ENCODE data around the gene REM2. TPM values are rescaled to one million over a fixed set of nuclear protein-coding genes. Genes with fewer than 3 reads are reported as not detected.
"Not testable (repeated sequence)": the region's sequence is repeated elsewhere in the genome, so short reads cannot be mapped to it uniquely, and the experiment has no call there.

REM2 gene
- total RNA-seq, 2 donors from 2014 or later, result 0.93 to 1.1 TPM

GRCh38 chr14:22900081-22900799, 17.2 kb downstream of the REM2 start:
- ATAC-seq (peak; percentile 38 to 70), DNase-seq (ENCODE audit: low spot score in 2 of 2) (peak in 1 of 2 donors; percentile 48)
- Mint-ChIP-seq H3K27ac (peak overlapping the region; percentile 5 to 28), H3K9me3 (no peaks in the 10 kb centered on the region), H3K36me3 (peaks cover 9 to 20% of the 10 kb centered on the region in 2 donors)

- H3K27ac Mint-ChIP-seq, result peak overlapping the region; percentile 38 to 73
- no peaks in the 10 kb centered on the region for H3K9me3 Mint-ChIP-seq
- DNase-seq (ENCODE audit: low spot score in 2 of 2), result no peak
- ATAC-seq, result no peak
- H3K36me3 Mint-ChIP-seq, result peaks cover 24 to 28% of the 10 kb centered on the region in 2 donors
These were observed 18.8 kb downstream of the REM2 start for GRCh38 chr14:22901799-22902198.

GRCh38 chr14:22903742-22904087, 20.7 kb downstream of the REM2 start:
- H3K36me3 Mint-ChIP-seq, result peaks cover 24 to 28% of the 10 kb centered on the region in 2 donors
- H3K27ac Mint-ChIP-seq, result peak overlapping the region in 1 of 2 donors; percentile 33

DNA sequence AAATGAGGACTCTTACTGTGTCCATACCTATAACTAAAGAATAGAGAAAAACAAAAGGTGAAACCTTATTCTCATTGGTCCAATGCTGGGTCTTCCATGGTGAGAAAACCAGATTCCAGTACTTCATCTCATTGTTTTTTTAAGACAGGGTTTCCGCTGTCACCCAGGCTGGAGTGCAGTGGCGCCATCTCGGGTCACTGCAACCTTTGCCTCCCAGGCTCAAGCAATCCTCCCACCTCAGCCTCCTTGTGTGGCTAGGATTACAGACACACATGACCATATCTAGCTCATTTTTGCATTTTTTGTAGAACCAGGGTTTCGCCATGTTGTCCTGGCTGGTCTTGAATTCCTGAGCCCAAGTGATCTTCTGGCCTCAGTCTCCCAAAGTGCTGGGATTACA, 22.6 kb downstream of the REM2 start:
- ATAC-seq, result no peak
- peak overlapping the region in 1 of 2 donors; percentile 5 for H3K27ac Mint-ChIP-seq

More at GRCh38 chr14:22903742-22904087, 20.7 kb downstream of the REM2 start:
- ATAC-seq, result no peak
- H3K9me3 Mint-ChIP-seq, result no peaks in the 10 kb centered on the region
- DNase-seq (ENCODE audit: low spot score in 2 of 2), result no peak

GRCh38 chr14:22906073-22906472, 23.1 kb downstream of the REM2 start:
- Mint-ChIP-seq H3K27ac (peak overlapping the region in 1 of 2 donors; percentile 5), H3K36me3 (peaks cover 31 to 35% of the 10 kb centered on the region in 2 donors)

More for the DNA sequence above, 22.6 kb downstream of the REM2 start:
- DNase-seq (ENCODE audit: low spot score in 2 of 2), result no peak
- Mint-ChIP-seq H3K36me3 (peaks cover 31 to 37% of the 10 kb centered on the region in 2 donors), H3K9me3 (no peaks in the 10 kb centered on the region)

GRCh38 chr14:22907429-22907828, 24.4 kb downstream of the REM2 start:
- Mint-ChIP-seq H3K27ac (no peak overlapping the region), H3K9me3 (no peaks in the 10 kb centered on the region), H3K36me3 (peaks cover 31 to 40% of the 10 kb centered on the region in 2 donors)
- DNase-seq (ENCODE audit: low spot score in 2 of 2), result no peak
- no peak for ATAC-seq

More at GRCh38 chr14:22906073-22906472, 23.1 kb downstream of the REM2 start:
- ATAC-seq (no peak), DNase-seq (ENCODE audit: low spot score in 2 of 2) (no peak)
- no peaks in the 10 kb centered on the region for H3K9me3 Mint-ChIP-seq

DNA sequence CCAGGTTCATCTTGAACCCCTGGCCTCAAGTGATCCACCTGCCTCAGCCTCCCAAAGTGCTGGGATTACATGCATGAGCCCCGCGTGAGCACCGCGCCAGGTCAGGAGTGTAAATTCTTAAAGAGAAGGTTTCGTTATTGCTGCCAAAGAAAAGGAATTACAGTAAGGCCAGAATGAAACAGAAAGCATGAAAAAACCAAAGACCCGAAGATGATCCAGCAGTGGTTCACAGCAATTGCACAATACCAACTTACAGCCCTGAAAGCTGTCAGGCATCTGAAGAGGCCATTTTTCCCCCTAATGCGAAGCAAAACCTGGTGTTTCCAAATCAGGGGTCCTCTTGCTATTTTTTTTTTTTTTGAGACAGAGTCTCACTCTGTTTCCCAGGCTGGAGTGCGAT, 25.6 kb downstream of the REM2 start:
- Mint-ChIP-seq H3K36me3 (peaks cover 31 to 45% of the 10 kb centered on the region in 2 donors), H3K27ac (no peak overlapping the region), H3K9me3 (no peaks in the 10 kb centered on the region)
- DNase-seq (ENCODE audit: low spot score in 2 of 2) (no peak), ATAC-seq (no peak)

GRCh38 chr14:22910916-22911315, 27.9 kb downstream of the REM2 start:
- ATAC-seq (peak; percentile 48 to 54), DNase-seq (ENCODE audit: low spot score in 2 of 2) (no peak)
- peak overlapping the region in 1 of 2 donors; percentile 9 for H3K27ac Mint-ChIP-seq
- no peaks in the 10 kb centered on the region for H3K9me3 Mint-ChIP-seq
- peaks cover 15 to 44% of the 10 kb centered on the region in 2 donors for H3K36me3 Mint-ChIP-seq

DNA sequence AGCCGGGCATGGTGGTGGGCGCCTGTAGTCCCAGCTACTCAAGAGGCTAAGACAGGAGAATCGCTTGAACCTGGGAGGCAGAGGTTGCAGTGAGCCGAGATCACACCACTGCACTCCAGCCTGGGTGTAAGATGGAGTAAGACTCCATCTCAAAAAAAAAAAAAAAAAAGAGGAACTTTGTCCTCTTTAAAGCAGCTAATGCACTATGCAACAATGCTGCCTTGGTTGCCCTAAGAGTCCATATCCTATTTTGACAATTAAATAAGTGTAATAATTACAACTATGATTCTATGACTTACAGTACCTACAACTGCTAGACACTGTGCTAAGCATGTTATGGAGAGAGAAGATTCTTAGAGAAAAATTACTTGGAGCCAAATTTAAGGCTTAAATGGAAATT, 31.8 kb downstream of the REM2 start:
- not testable (repeated sequence) for H3K27ac Mint-ChIP-seq; DNase-seq (ENCODE audit: low spot score in 2 of 2); H3K9me3 Mint-ChIP-seq; ATAC-seq
- H3K36me3 Mint-ChIP-seq, result peaks cover 16 to 47% of the 10 kb centered on the region in 2 donors

GRCh38 chr14:22915886-22916521, 33.0 kb downstream of the REM2 start:
- DNase-seq (ENCODE audit: low spot score in 2 of 2) (no peak), ATAC-seq (no peak)
- H3K27ac Mint-ChIP-seq, result peak overlapping the region in 1 of 2 donors; percentile 89
- H3K36me3 Mint-ChIP-seq, result peaks cover 18 to 47% of the 10 kb centered on the region in 2 donors
- H3K9me3 Mint-ChIP-seq, result no peaks in the 10 kb centered on the region

DNA sequence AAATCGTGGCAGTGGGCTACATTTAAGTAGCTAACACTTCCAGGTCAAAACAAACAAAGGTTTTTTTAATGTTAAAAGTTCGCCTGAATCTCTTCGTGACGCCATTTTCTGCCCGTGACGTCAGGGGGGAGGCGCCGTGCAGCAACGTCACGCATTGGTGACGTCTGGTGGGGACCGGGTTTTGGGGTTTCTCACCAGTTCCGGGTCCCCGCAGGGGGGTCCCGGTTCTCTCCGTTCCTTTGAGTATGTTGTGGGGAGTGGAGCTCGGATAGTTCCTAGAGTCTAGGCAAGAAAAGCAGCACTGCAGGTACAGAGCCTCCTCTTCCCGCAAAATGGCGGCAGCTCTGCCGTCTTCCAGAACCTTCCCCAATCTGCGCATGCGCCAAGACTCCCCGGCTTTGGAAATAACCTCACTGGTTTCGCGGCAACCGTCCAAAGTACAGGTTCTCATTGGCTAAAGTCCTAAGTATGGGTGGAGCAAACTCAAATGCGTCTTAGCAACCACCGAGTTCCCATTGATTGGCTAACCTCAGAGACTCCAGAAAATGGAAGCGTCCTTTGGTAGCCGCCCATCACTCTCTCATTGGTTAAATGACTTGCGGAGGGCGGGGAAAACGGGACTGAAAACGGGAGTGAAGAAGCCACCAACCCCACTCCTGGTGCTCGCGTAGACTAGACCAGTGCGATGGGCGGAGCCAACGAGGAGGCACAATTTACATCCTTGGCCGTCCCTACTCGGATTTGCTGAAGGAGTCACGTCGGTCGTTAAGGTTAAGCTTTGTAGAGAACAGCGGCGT, 36.0 kb downstream of the REM2 start, which contains the start of gene RBM23:
Gene RBM23, minus strand, starts transcription at position 346 of the 797 bp plus-strand sequence.
- peak; percentile 99 for DNase-seq (ENCODE audit: low spot score in 2 of 2)
- peak; percentile 90 to 95 for ATAC-seq
- Mint-ChIP-seq H3K36me3 (peaks cover 32 to 39% of the 10 kb centered on the region in 2 donors), H3K27ac (peak within 1 kb of the TSS; percentile 99 to 100), H3K9me3 (no peaks in the 10 kb centered on the region)

GRCh38 chr14:22919601-22919921, 36.5 kb downstream of the REM2 start:
- Mint-ChIP-seq H3K9me3 (no peaks in the 10 kb centered on the region), H3K36me3 (peaks cover 32 to 39% of the 10 kb centered on the region in 2 donors), H3K27ac (peak overlapping the region; percentile 99 to 100)
- ATAC-seq, result no peak
- DNase-seq (ENCODE audit: low spot score in 2 of 2), result no peak

DNA sequence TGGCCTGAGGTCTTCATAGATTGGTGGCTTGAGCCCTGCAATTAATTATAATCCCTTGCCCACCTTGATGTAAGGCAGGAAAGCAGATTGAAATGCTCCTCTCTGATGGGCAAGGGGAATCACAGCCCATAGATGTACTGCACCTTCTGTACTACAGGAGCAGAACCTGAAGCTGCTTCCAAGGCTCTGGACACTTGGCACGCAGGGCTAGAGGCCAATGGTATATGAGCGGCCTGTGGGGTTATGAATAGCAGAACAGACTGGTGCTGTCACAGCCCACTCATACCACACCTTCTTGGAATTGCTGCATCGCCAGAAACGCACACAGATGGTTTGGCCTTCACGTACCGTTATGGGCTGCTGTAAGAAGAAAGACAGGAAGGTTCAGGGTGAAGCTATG, 37.7 kb downstream of the REM2 start:
- ATAC-seq (no peak), DNase-seq (ENCODE audit: low spot score in 2 of 2) (no peak)
- Mint-ChIP-seq H3K9me3 (no peaks in the 10 kb centered on the region), H3K36me3 (peaks cover 30 to 32% of the 10 kb centered on the region in 2 donors), H3K27ac (peak overlapping the region in 1 of 2 donors; percentile 99)

GRCh38 chr14:22922294-22922693, 39.3 kb downstream of the REM2 start:
- no peaks in the 10 kb centered on the region for H3K9me3 Mint-ChIP-seq
- DNase-seq (ENCODE audit: low spot score in 2 of 2) (no peak), ATAC-seq (no peak)
- H3K27ac Mint-ChIP-seq, result peak overlapping the region in 1 of 2 donors; percentile 48
- peaks cover 40 to 41% of the 10 kb centered on the region in 2 donors for H3K36me3 Mint-ChIP-seq

GRCh38 chr14:22923746-22924145, 40.7 kb downstream of the REM2 start:
- peaks cover 30 to 39% of the 10 kb centered on the region in 2 donors for H3K36me3 Mint-ChIP-seq

DNA sequence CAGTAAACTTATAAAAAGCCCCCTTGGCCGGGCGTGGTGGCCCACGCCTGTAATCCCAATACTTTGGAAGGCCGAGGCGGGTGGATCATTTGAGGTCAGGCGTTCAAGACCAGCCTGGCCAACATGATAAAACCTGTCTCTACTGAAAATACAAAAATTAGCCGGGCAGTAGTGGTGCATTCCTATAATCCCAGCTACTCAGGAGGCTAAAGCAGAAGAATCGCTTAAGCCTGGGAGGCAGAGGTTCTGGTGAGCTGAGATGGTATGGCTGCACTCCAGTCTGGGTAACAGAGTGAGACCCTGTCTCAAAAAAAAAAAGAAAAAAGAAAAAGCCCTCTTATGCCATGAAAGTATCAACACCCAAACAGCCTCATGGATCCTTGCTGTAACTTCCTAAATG, 42.5 kb downstream of the REM2 start:
- Mint-ChIP-seq H3K9me3 (no peaks in the 10 kb centered on the region), H3K36me3 (peaks cover 27 to 35% of the 10 kb centered on the region in 2 donors), H3K27ac (peak overlapping the region in 1 of 2 donors; percentile 31)
- DNase-seq (ENCODE audit: low spot score in 2 of 2) (no peak), ATAC-seq (no peak)

More at GRCh38 chr14:22923746-22924145, 40.7 kb downstream of the REM2 start:
- H3K27ac Mint-ChIP-seq, result peak overlapping the region in 1 of 2 donors; percentile 44
- H3K9me3 Mint-ChIP-seq, result no peaks in the 10 kb centered on the region
- DNase-seq (ENCODE audit: low spot score in 2 of 2) (no peak), ATAC-seq (no peak)

DNA sequence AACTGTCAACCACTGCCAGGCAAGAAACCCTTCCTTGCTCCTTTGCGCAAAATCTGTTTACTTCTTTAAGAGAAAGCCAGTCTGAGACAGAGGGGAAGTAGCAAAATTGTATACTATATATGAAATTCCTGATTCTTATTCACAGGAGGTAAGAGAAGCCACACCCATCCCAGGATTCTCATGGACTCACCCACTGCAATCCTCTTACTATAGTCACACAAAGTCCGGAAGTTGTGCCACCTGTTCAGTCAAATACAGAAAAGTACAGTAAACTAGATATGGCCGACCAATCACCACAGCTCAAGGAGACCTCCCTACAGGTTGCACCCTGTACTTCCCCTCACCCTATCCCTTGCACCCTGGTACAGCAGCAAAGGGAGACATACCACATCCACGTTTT, 43.3 kb downstream of the REM2 start:
- DNase-seq (ENCODE audit: low spot score in 2 of 2) (no peak), ATAC-seq (no peak)
- H3K36me3 Mint-ChIP-seq, result peaks cover 27 to 30% of the 10 kb centered on the region in 2 donors
- H3K9me3 Mint-ChIP-seq, result no peaks in the 10 kb centered on the region
- peak overlapping the region in 1 of 2 donors; percentile 56 for H3K27ac Mint-ChIP-seq

Data from activated naive CD4-positive, alpha-beta T cell treated with anti-CD3 and anti-CD28 coated beads, Interleukin-2, amount 50 U/mL, for 72 hours (primary cell).